CD4-positive, alpha-beta T cell treated with Interleukin-10 for 1 hour (primary cell): ENCODE data around the gene FBXW2.

ENCODE experiments used
- DNase-seq: peaks from one replicate; pipeline ENCODE4 v3.0.0-alpha.2; 2020

The FBXW2 gene

GRCh38 chr9:120741701-120742100, 51.5 kb downstream of the FBXW2 start:
- no peak for DNase-seq

GRCh38 chr9:120741191-120741590, 52.0 kb downstream of the FBXW2 start:
- no peak for DNase-seq

DNA sequence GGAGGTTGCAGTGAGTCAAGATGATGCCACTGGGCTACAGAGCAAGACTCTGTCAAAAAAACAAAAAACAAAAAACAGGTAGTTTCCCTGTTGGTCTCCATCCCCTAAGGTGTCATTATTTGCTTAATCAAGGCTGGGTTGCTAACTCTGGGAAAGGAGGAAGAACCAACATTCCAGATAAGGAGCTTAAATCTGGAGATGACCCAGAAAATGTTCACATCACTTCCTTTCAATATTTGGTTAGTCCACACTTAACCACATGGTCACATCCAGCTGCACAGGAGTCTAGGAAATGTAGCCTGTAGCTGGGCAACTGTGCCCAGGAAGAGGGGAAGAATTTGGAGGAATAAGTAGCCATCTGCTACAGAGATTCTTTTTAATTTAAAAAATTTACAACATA, 53.1 kb downstream of the FBXW2 start:
- DNase-seq: no peak

DNA sequence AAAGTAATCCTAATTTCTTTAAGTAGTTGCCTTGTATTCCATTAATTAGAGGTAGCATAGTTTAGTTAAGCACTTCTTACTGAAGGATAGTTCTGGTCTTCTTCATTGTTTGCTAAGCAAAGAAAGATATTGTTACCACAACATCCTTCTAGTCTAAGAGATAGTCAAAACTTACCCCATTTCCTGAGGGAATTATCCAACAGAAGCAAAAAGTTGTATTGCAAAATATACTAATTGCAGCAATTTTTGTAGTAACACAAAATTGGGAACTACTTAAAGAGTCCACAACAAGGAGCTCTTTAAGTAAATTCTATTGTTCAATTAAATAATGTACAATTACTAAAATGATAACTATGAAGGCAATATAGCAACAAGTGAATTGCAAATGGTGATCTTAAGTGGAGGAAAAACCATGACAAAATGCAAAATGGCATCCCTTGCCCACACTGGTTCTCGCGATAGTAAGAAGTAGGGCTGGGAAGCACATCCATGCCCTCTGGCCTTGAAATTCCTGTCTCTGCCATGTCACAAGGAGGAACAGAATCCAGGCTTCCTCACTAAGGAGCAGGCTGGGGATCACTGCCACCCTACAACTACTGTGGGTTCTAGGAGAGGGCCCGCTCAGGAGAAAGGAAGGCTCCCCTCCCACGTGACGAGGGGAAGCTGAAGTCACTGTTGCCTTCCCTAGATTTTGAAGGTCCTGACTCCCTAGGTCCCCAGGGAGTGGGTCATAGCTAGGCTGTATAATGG, 55.6 kb downstream of the FBXW2 start:
- no peak for DNase-seq

DNA sequence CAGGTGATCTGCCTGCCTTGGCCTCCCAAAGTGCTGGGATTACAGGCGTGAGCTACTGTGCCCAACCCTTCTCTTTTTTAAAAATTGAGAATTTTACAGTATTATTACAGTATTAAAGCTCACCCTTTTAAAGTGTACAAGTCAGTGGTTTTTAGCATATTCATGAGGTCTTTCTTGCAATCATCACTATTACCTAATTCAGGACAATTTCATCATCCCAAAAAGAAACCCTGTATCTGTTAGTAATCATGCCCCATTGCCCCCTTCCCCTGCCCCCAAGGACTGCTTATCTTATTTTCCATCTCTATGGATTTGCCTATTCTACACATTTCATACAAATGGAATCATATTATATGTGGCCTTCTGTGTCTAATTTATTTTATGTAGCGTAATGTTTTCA, 56.3 kb downstream of the FBXW2 start:
- DNase-seq: no peak

DNA sequence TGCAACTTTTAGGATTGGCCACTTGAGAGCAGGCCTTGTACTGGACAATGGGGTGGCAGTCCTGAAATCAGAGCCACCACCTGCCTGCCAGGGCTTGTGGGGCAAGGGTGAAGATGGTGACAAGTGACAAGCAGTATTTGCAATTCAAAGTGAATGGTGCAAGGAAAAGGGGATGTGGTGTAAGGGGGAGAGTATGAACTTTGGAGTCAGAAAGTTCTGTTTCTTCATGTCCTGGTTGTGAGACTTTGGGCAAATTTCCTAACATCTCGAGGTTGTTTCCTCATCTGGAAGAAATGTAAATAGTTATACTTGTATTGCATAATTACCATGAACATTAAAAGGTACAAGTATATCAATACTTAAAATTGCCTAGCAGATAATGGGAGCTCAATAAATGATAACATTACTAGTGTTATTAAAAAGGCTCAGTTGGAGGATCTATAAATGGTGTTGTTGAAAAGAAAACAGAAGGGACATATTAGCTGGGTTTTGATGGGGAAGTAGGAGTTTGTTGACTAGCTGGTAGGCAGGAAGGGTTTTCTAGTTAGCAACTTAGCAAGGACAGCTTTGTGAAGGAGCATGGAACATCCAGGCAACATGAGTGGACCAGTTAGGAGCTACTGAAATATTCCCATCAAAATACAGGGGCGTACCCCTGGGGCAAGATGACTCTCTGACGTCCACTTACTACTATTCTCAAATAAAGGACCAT, 57.6 kb downstream of the FBXW2 start:
- no peak for DNase-seq

DNA sequence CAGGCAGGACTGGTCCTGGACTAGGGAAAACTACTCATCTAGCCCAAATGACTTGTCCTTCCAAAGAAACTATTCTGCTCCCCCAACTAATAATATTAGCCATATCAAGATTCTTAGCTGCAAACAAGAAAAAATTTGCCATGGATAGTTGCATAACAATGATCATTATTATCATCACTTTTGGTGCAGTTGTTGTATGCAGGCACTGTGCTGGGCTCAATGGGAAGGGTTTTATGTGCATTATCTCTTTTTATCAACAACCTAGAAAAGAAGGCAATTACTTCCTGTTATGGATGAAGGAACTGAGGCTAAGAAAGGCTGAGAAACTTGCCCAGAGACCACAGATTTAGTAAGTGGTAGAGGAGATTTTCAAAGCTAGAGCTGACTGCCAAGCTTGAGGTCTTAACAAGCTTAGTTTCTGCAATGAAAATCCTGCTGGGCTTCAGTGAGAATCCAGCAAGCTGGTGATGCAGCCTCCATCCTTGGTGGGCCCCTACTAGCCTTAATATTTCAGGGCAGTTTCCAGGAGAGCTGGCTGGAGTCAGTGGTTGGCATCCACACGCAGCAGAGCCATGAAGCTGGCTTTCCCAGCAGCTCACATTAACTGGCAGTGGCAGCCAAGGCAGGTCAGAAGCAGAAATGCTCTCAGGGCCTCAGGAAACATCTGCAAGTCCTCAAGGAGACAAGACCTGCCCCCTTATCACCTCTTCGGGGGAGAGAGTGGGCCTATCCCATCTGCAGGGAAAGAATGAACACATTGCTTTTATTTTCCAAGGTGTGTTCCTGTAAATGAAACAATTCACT, 58.4 kb downstream of the FBXW2 start:
- no peak for DNase-seq

DNA sequence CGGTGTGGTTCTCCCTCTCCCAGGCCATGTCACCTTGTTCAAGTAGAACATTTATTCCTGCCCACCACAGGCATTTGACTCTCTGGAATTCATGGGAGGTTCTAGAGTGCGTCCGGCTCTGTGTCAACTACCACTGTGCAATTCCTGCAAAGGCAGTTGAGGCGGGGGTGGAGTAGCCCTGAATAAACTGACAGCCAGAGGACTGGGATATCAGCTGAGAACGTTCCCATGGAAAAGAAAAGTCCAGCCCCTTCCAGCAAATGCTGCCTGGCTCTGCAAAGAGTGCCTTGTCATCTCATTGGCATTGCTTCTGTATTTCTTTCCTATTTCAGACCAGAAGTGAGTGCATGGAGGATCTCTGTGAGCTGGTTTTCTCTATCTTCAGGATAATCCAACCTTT, 60.0 kb downstream of the FBXW2 start:
- no peak for DNase-seq

DNA sequence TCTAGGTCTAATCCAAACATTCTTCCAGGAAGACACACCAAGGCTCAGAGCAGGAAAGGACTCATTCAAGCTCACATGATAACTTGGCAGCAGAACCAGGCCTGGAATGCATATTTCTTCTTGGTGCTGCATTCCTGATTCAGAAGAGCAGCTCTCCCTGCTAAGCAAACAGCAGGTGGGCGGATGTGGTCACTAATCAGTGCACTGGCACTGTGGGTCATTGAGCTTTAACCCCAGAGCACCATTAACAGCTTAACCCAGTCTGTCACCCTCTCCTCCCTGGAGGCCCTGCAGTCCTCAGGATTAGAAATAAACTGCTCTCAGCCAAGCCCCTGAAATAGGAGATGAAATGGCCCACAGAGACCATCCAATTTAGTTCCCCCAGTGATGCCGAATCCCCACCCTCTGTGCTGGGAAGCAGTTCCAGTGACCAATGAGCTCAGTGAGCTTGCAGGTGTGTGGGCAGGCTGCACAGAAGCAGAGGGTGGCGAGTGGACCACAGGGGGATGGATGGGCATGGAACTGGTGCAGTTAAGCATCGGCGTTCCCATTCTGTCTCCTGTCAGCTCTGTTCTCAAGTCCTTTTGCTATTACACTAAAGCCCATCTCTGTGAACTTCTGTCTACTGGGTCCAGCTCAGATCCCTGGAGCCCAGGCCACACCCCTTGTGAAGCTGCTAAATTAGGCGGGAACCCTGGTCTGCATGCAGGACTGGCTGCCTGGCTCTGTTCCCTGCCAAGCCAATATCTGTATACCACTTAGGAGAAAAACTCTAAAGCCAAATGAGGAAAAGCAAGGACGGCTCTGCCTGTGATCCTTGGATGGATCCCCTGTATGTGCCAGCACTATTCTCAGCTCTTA, 62.3 kb downstream of the FBXW2 start:
- no peak for DNase-seq

GRCh38 chr9:120729791-120730241, 63.4 kb downstream of the FBXW2 start:
- no peak for DNase-seq

GRCh38 chr9:120726484-120726883, 66.7 kb downstream of the FBXW2 start:
- DNase-seq: no peak

DNA sequence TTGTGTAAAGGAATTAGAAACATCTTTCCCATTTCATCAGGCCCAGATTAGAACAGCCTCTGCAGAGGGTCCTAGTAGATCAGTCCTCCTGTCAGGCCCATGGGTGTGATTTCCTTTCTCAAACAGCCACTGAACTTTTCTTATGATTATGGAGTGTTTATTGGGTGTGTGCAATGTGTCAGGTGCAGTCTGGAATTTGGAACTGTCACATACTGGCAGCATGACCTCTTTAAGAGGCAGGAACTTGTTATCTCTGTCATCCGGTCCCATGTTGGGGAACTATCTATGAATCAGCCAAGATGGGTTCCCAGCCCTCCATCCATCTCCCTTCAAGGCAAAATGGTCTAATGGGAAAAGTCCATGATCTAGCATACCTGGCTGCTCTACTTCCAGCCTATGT, 67.3 kb downstream of the FBXW2 start:
- DNase-seq: no peak

- no peak for DNase-seq
Measured at GRCh38 chr9:120724757-120725400, 68.3 kb downstream of the FBXW2 start.

DNA sequence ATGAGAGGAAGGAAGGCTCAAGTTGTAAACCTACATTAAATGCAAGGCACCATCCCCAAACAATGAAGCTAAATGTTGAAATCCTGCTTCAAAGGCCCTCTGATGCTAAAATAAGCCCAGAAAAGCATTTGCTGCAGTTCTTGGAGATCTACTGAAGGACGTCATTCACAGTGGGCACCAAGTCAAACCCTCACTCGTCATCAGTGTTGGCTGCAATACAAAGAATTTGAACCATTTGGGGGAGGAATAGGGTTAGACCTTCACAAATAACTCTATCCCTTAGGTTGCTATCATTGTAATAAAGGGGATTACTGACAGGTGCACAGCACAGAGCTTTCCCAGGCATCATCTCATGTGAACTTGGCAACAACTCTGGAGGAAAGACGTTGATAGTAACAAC, 69.7 kb downstream of the FBXW2 start:
- no peak for DNase-seq

DNA sequence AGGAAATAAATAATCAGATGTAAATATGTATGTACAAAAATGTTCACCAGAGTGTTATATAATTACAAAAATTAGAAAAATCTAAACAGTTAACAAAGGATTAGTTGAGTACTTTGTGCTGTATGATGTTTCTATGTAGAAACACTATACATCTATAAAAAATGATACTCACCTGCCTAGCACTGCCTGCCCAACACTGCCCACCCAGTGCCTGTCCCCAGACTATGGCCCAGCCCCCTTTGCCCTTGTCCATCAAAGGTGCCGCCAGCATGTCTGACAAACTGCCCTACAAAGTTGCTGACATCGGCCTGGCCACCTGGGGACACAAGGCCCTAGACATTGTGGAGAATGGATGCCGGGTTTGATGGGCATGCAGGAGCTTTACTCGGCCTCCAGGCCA, 72.8 kb downstream of the FBXW2 start:
- DNase-seq: no peak

- DNase-seq: no peak
Measured at GRCh38 chr9:120718316-120718715, 74.9 kb downstream of the FBXW2 start.

GRCh38 chr9:120717176-120717575, 76.0 kb downstream of the FBXW2 start:
- no peak for DNase-seq

- no peak for DNase-seq
Measured at GRCh38 chr9:120716483-120716882, 76.7 kb downstream of the FBXW2 start.

DNA sequence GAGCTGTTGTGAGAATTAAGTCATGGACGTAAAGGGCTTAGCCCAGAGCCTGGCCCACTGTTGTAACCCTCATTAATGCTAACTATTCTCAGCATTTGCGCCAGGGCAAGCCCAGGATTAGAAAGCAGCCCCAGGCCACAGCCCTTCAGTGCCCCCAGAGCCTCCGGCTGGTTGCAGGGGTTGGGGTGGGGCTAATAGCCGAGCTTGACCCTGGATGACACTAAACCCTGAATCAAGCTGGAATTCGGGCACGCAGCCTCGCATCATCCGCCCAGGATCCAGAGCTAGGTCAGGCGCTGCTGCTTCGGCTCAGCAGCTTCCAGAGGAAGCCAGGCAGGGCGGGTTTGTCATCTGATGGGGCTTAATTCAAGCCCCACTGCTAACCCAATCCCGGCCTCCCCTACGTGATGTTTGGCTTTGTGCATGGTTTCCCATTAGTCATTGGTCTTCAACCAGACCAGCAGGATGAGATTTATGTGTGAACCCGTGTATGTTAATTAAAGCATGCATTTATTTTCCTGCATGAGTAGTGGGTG, 77.8 kb downstream of the FBXW2 start:
- no peak for DNase-seq

DNA sequence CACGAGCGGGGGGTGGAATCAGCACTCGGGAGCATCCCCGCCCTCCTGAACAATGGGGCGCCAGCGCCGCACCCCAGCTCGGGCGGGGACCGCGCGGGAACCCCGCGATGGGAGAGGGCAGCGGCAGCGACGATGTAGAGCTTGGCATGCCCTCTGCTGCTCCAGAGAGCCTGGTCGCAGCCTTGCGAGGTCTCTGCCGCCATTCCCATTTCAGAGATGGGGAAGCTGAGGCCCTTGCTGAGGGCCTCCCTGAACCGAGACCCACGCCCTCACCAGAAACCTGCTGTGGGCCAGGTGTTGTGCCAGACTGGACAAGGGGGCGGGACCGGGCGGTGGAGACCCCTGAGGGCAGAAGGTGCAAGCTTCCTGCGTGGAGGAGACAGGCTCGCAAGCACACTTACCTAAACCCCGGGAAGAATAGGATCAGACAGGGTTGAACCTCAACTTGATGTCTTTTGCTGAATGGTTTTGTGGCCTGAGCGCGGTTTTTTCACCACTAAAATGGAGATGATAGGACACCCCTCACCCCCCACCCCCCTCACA, 78.3 kb downstream of the FBXW2 start:
- DNase-seq: no peak

DNA sequence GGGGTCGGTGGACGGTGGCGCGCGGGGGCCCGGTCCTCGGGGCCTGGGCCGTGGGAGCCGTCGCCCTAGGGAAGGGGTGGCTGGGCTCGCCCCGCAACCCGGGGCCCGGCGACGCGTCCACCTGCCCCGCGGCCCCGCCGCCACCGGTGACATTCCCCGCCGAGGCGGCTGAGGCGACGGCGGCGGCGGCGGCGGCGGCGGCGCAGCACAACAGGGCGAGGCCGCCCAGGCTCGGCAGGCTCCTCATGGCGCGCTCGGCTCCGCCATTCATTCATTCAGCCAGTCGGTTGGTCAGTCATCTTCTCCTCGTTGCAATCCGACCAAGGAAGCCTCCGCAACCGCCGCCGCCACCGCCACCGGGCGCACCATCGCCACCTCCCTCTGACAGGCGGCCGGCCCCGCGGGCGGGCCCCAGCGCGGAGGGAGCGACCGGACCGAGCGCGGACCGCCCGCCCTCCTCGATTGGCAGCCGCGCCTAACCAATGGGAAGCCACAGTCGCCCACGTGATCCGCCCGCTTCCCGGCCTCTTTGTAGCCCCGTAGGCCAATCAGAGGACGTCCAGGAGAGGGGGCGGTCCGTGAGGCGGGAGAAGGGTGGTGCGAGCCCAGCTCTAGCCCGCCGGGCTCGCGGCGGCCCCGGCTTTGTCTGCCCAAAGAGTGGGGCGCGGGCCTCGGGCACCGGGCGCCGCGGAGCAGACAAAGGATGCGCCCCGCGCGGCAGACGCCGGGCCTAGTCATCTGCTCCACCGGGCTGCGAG, 78.9 kb downstream of the FBXW2 start, which contains the start of gene MEGF9:
Gene MEGF9, minus strand, starts transcription at position 383 of the 758 bp plus-strand sequence. Its CDS starts 112 bp downstream, at position 271.
- peak; percentile 96 for DNase-seq
